GM12873 (cell line): ENCODE data around the gene MS4A6E.
A peak's percentile ranks its signal among the peaks of the same experiment; 100 is the strongest.

Experiments used
- TF ChIP-seq, protein P1 (sequence below): IDR thresholded peaks from 2 replicates; pipeline ENCODE4 v1.5.1; 2012; ENCODE audit warnings: low read depth, mild to moderate bottlenecking, moderate library complexity, low read length, control low read depth; ENCODE audit not compliant: insufficient read depth; ENCODE audit errors: missing control alignments

Gene MS4A6E

DNA sequence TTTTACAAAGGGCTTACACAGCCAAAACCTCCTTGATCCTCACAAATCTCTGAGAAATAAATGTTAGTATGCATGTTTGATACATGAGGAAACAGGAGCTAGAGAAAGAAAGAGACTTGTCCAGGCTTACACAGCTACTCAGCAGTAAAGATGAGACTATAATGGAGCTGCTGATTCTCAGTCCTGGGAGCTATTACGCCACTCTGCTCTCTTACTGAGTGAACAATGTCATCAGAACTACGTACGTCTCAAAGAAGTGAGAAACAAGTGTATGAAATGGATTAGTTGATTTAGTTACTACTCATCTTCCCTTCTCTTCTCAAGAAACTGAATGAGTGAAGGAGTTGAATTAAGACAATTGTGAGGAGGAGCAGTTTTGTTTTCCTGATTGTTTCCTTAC, 12.3 kb downstream of the MS4A6E start:
- TF ChIP-seq, protein P1, sequence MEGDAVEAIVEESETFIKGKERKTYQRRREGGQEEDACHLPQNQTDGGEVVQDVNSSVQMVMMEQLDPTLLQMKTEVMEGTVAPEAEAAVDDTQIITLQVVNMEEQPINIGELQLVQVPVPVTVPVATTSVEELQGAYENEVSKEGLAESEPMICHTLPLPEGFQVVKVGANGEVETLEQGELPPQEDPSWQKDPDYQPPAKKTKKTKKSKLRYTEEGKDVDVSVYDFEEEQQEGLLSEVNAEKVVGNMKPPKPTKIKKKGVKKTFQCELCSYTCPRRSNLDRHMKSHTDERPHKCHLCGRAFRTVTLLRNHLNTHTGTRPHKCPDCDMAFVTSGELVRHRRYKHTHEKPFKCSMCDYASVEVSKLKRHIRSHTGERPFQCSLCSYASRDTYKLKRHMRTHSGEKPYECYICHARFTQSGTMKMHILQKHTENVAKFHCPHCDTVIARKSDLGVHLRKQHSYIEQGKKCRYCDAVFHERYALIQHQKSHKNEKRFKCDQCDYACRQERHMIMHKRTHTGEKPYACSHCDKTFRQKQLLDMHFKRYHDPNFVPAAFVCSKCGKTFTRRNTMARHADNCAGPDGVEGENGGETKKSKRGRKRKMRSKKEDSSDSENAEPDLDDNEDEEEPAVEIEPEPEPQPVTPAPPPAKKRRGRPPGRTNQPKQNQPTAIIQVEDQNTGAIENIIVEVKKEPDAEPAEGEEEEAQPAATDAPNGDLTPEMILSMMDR = no peak

DNA sequence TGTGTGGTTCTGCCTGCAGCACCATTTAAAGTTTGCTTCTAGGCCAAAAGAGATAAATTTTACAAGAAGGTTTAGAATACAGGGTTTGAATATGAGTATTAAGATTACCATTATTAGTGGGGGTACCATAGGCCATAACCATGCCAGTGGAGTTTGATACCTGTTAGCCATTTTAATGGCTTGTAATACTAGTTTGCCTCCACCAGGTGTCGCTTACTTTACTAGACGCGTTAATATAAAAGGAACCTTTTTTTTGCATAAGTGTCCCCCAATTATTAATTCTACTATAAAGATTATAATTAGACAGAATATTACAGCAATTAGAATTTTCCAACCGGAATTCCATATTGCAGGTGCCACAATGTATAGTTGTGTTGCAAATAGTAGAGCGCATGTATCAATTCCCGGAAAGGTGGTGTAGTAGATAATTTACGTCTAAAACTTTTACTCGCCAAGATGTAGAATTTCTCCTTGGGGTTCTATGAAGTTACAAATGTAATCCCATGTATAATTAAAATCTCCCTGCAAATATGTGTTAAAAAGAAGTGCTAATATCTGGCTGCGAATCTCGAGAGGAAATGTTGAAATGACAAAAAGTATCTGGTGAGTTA, 16.1 kb downstream of the MS4A6E start:
- TF ChIP-seq, protein P1 = peak; percentile 64

- TF ChIP-seq, protein P1 = no peak
These were observed 17.1 kb downstream of the MS4A6E start for GRCh38 chr11:60344146-60344545.

DNA sequence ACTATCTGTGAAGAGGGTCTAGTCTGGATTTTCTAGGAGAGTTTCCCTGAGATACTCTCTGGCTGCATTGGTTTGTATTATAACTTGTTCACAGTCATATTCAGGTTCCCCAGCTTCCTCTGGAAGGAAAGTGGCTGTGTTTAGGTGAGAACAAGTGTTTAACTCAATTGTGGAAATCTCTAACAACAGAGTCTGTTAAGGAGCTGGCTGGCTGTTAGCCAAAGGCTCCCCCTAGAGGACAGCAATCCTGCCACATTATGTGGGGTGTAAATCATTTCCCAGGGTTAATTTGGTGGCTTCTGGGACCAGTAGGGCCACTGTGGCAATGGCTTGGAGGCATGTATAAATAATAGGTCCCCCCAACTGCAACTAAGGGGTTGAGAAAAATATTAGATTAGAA, 18.4 kb downstream of the MS4A6E start:
- TF ChIP-seq, protein P1 = peak; percentile 75

- TF ChIP-seq, protein P1 = no peak
These were observed 20.2 kb downstream of the MS4A6E start for GRCh38 chr11:60347084-60347797.

DNA sequence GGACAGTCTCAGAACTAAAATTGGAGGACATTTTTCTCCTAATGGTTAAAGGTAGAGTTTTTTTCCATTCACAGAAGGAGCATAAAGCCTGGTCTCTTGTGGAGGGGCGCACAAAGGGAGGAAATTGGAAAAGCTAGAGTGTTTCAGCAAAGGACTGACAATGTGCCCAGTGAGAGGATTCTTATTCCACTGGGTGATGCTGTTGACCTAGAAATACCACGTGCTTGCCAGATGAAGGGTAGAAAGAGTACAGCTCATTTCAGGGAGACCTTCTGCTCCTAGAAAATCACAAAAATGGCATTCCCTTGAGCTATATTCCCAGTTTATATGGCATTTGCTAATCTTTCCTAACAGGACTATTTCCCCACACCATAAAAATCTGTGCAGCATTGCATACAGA, 21.1 kb downstream of the MS4A6E start:
- TF ChIP-seq, protein P1 = peak; percentile 48

GRCh38 chr11:60349990-60350389, 22.9 kb downstream of the MS4A6E start:
- TF ChIP-seq, protein P1 = no peak
